ENCODE measurements around the gene DEPP1. TPM values are rescaled to one million over a fixed set of nuclear protein-coding genes. Genes with fewer than 3 reads are reported as not detected.
A peak's percentile ranks its signal among the peaks of the same experiment; 100 is the strongest.

The DEPP1 gene
- total and polyA plus RNA-seq, 2 of the 13 experiments (the other 11 are each of a cell fraction or from before 2014, with no cell fraction given), result 14.8 to 270 TPM

DNA sequence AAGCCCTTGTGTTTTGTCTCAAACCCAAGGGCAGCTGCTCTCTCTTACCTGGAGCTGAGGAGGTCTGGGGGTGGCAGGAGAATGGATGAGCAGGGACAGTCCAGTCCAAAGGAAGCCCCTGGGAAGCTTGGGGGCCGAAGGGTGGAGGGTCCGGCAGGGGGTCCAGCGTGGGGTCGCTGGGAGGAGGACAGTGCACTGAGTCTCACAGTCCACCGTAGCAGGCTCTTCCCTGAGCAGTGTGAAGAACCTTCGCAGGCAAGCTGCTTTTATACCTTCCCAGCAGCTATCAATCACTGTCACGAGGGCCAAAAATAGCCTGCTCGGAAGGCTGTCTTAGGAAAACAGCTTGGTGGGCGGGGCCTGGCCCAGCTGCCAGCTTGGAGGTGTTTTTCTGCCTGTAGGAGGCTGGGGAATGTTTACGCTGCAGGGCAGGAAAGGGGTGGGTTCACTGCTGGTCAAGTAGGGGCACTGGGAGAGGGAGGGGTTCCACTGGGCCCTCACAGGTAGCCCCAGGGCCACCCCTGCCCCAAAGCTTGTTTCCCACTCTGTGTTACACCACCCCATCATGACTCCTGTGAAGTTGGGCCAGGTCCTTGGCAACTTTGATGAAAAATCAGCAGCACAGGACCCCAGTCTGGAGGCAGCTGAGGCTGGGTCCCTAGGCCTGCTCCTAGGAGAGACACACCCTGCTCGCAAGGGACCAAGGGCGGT, at the start of gene DEPP1 (continued):
- TF ChIP-seq, protein P1, sequence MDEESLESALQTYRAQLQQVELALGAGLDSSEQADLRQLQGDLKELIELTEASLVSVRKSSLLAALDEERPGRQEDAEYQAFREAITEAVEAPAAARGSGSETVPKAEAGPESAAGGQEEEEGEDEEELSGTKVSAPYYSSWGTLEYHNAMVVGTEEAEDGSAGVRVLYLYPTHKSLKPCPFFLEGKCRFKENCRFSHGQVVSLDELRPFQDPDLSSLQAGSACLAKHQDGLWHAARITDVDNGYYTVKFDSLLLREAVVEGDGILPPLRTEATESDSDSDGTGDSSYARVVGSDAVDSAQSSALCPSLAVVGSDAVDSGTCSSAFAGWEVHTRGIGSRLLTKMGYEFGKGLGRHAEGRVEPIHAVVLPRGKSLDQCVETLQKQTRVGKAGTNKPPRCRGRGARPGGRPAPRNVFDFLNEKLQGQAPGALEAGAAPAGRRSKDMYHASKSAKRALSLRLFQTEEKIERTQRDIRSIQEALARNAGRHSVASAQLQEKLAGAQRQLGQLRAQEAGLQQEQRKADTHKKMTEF (CRISPR knock-in tag; IDR thresholded peaks at IDR 0.05), result peak; percentile 96
- TF ChIP-seq, protein P2, sequence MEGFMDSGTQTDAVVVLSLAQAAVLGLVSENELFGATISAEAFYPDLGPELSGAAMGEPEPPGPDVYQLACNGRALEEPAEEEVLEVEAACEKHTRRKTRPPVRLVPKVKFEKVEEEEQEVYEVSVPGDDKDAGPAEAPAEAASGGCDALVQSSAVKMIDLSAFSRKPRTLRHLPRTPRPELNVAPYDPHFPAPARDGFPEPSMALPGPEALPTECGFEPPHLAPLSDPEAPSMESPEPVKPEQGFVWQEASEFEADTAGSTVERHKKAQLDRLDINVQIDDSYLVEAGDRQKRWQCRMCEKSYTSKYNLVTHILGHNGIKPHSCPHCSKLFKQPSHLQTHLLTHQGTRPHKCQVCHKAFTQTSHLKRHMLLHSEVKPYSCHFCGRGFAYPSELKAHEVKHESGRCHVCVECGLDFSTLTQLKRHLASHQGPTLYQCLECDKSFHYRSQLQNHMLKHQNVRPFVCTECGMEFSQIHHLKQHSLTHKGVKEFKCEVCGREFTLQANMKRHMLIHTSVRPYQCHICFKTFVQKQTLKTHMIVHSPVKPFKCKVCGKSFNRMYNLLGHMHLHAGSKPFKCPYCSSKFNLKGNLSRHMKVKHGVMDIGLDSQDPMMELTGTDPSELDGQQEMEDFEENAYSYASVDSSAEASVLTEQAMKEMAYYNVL (CRISPR knock-in tag; IDR thresholded peaks at IDR 0.05; ENCODE audit: borderline replicate concordance), result peak; percentile 57; the same call in 1 of the 2 replicates
- TF ChIP-seq ZNF839 (CRISPR knock-in tag; IDR thresholded peaks at IDR 0.05; ENCODE audit: borderline replicate concordance) (no peak; the same call in 1 of the 2 replicates), SMYD3 (CRISPR knock-in tag; IDR thresholded peaks at IDR 0.05) (peak; percentile 50; the same call in 1 of the 2 replicates), ZNF564 (CRISPR knock-in tag; IDR thresholded peaks at IDR 0.05) (peak; percentile 90), HIC2 (CRISPR knock-in tag; IDR thresholded peaks at IDR 0.05; ENCODE audit: low read depth) (peak; percentile 82; the same call in 1 of the 2 replicates), ZMAT3 (CRISPR knock-in tag; conservative IDR thresholded peaks at IDR 0.05) (peak; percentile 75), ZNF780A (CRISPR knock-in tag; IDR thresholded peaks at IDR 0.05) (no peak), ZNF34 (CRISPR knock-in tag; IDR thresholded peaks at IDR 0.05; ENCODE audit: borderline replicate concordance) (no peak), SIN3B (IDR thresholded peaks at IDR 0.05; ENCODE audit: low read length) (peak; percentile 50; the same call in 1 of the 2 replicates), ZSCAN21 (CRISPR knock-in tag; IDR thresholded peaks at IDR 0.05; ENCODE audit: borderline replicate concordance) (peak; percentile 81), AGO1 (IDR thresholded peaks at IDR 0.05; ENCODE audit: low read depth, low read length, poor library complexity, severe bottlenecking) (no peak), ZNF10 (CRISPR knock-in tag; IDR thresholded peaks at IDR 0.05; ENCODE audit: borderline replicate concordance, low read depth) (0 out of 2 replicates have a peak, but pooled peaks have one; percentile 66), ZNF562 (CRISPR knock-in tag; IDR thresholded peaks at IDR 0.05; ENCODE audit: borderline replicate concordance) (no peak), ARHGAP35 (CRISPR knock-in tag; IDR thresholded peaks at IDR 0.05; ENCODE audit: borderline replicate concordance) (0 out of 2 replicates have a peak, but pooled peaks have one; percentile 37), KAT8 (CRISPR knock-in tag; IDR thresholded peaks at IDR 0.05) (peak; percentile 90), ZNF432 (CRISPR knock-in tag; IDR thresholded peaks at IDR 0.05; ENCODE audit: borderline replicate concordance) (no peak)
- TF ChIP-seq, protein P3, sequence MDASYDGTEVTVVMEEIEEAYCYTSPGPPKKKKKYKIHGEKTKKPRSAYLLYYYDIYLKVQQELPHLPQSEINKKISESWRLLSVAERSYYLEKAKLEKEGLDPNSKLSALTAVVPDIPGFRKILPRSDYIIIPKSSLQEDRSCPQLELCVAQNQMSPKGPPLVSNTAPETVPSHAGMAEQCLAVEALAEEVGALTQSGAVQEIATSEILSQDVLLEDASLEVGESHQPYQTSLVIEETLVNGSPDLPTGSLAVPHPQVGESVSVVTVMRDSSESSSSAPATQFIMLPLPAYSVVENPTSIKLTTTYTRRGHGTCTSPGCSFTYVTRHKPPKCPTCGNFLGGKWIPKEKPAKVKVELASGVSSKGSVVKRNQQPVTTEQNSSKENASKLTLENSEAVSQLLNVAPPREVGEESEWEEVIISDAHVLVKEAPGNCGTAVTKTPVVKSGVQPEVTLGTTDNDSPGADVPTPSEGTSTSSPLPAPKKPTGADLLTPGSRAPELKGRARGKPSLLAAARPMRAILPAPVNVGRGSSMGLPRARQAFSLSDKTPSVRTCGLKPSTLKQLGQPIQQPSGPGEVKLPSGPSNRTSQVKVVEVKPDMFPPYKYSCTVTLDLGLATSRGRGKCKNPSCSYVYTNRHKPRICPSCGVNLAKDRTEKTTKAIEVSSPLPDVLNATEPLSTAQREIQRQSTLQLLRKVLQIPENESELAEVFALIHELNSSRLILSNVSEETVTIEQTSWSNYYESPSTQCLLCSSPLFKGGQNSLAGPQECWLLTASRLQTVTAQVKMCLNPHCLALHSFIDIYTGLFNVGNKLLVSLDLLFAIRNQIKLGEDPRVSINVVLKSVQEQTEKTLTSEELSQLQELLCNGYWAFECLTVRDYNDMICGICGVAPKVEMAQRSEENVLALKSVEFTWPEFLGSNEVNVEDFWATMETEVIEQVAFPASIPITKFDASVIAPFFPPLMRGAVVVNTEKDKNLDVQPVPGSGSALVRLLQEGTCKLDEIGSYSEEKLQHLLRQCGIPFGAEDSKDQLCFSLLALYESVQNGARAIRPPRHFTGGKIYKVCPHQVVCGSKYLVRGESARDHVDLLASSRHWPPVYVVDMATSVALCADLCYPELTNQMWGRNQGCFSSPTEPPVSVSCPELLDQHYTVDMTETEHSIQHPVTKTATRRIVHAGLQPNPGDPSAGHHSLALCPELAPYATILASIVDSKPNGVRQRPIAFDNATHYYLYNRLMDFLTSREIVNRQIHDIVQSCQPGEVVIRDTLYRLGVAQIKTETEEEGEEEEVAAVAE (CRISPR knock-in tag; IDR thresholded peaks at IDR 0.05; ENCODE audit: borderline replicate concordance), result peak; percentile 90
